AG09309 (cell line): ENCODE measurements around the gene LGI1.

Experiments
- DNase-seq: peaks from one replicate; pipeline ENCODE4 v3.0.0-alpha.2; 2010; ENCODE audit warnings: low read depth
- H3K4me3 ChIP-seq: 2 replicates; pipeline ENCODE4 v1.5.1; 2011; ENCODE audit warnings: mild to moderate bottlenecking, low read depth, low read length, moderate library complexity; ENCODE audit not compliant: control insufficient read depth
- CTCF ChIP-seq: IDR thresholded peaks from 2 replicates; pipeline ENCODE4 v1.5.1; 2011; ENCODE audit warnings: mild to moderate bottlenecking, low read depth, low read length, inconsistent platforms; ENCODE audit not compliant: insufficient read depth, control insufficient read depth; ENCODE audit errors: missing control alignments

Gene LGI1

DNA sequence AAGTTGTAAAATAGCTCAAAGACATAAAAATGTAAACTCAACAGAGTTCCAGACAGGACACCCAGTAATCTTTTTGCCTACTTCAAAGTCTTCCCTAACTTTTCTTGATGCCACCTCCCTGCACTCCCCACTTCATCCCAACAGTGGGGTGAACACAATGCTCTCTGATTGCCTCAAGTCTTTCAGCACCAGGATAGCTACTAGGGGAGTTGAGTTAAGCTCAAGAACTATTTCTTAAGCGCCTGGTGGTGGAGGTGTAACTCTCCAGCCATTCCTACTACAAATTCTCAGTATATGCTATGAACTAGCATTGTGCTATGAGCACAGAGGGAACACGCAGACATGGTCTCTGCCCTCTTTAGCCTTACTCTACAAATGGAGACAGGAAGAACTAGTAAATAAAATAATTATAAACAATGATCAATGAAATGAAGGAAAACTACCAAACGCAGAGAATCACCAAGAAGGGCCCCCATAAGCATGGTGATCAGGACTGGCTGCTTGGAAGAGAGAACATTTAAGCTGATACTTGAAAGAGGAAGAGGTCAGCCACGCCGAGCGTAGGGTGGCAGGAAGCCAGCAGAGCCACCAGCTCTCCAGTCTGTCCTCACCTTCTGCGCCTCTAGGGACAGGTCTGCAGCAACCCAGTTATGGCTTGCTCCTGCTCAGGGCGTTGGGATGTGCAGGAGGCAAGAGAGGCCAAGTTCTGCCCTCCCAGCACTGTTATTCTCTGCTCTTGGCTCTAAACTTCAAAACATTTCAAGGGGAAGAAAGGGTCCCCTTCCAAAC lies 38.6 kb upstream of the LGI1 start:
- no peak overlapping the region for H3K4me3 ChIP-seq
- no peak for TF ChIP-seq CTCF
- DNase-seq = no peak

DNA sequence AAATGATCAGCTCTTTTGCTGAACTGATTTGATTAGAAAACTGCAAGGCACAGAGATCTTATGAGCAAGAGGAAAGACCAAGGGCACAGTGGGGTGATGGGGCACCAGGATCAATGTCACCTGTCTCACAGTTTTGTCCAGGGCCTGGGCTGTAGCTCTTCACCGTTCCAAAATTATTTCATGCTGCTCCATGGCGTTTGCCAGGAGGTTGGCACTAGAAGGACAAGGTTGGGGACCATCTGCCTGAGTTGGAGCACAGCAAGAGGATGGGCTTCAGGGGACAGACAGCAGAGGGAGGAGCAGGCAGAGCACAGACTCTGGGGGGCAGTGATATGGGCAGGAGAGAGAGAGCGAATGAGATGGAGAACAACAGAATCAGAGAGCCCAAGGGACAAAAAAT lies 37.8 kb upstream of the LGI1 start:
- DNase-seq = no peak
- no peak for TF ChIP-seq CTCF
- H3K4me3 ChIP-seq = no peak overlapping the region

DNA sequence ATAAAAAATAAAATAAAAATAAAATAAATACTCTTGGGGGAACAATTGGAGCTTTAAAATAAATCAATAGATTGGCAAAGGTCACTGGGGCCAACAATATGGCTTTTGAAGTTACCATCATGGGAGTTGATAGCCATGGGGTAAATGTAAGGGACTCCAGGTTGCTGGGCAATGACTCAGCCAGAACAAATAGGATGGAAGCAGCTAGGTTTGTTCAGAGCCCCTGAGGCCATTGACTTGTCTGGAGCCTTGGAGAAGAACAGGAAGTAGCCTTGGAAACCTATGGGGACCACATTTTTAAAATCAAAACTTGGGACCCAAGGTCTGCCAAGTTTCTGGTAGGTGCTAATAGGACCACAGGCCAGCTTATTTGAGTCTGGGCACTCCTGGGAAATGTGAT lies 35.2 kb upstream of the LGI1 start:
- DNase-seq = no peak
- no peak for TF ChIP-seq CTCF
- H3K4me3 ChIP-seq = no peak overlapping the region

- H3K4me3 ChIP-seq = no peak overlapping the region
- no peak for DNase-seq
- TF ChIP-seq CTCF = no peak
Observed at GRCh38 chr10:93723153-93723552, 34.6 kb upstream of the LGI1 start.

- no peak overlapping the region for H3K4me3 ChIP-seq
- DNase-seq = no peak
- TF ChIP-seq CTCF = no peak
Observed at GRCh38 chr10:93726024-93726423, 31.7 kb upstream of the LGI1 start.

GRCh38 chr10:93741367-93741766 lies 16.4 kb upstream of the LGI1 start:
- no peak overlapping the region for H3K4me3 ChIP-seq
- DNase-seq = no peak
- TF ChIP-seq CTCF = no peak
